HepG2 (cell line): ENCODE results near the gene HOMEZ. TPM values are rescaled to one million over a fixed set of nuclear protein-coding genes. Genes with fewer than 3 reads are reported as not detected.

ENCODE experiments used
- CC2D1A ChIP-seq: sonication (generic); formaldehyde crosslinking; IDR thresholded peaks from 2 replicates; pipeline ENCODE4 v1.8.1; 2023; ENCODE audit warnings: mild to moderate bottlenecking, missing genetic modification reagents
- FOXO1 ChIP-seq: sonication (generic); formaldehyde crosslinking; IDR thresholded peaks from 2 replicates; pipeline ENCODE4 v1.4.0; 2020; ENCODE audit warnings: missing genetic modification reagents
- HNRNPK ChIP-seq: fragments of 200-400 bp; formaldehyde crosslinking; IDR thresholded peaks from 2 replicates; pipeline ENCODE4 v1.6.1; 2018; ENCODE audit warnings: low read length, low read depth, moderate library complexity, mild to moderate bottlenecking; ENCODE audit not compliant: poor library complexity, severe bottlenecking
- IRF2 ChIP-seq: IDR thresholded peaks from 2 replicates; pipeline ENCODE4 v1.6.1; 2018; ENCODE audit warnings: missing genetic modification reagents, missing compliant biosample characterization
- KLF6 ChIP-seq: IDR thresholded peaks from 2 replicates; pipeline ENCODE4 v1.8.0; 2016; ENCODE audit warnings: missing biosample characterization, missing genetic modification reagents
- MAZ ChIP-seq, 2 experiments: sonication (generic) in 1 of 2; formaldehyde crosslinking in 1 of 2; IDR thresholded peaks; 2 replicates each; pipeline versions ENCODE4 v1.5.0 to v1.6.1; 2012 to 2020; ENCODE audit warnings: low read depth in 2 of 2, mild to moderate bottlenecking in 2 of 2, borderline replicate concordance in 1 of 2, improper control_type of control experiment in 1 of 2, low read length in 1 of 2, missing genetic modification reagents in 1 of 2, moderate library complexity in 1 of 2
- PCBP1 ChIP-seq: fragments of 200-400 bp; formaldehyde crosslinking; IDR thresholded peaks from 2 replicates; pipeline ENCODE4 v1.6.1; 2017; ENCODE audit warnings: mild to moderate bottlenecking, low read depth, low read length, borderline replicate concordance
- POLR2AphosphoS5 ChIP-seq: IDR thresholded peaks from 2 replicates; pipeline ENCODE4 v1.6.1; 2012; ENCODE audit warnings: low read depth, low read length
- RFX5 ChIP-seq: IDR thresholded peaks from 2 replicates; pipeline ENCODE4 v1.6.1; 2011; ENCODE audit warnings: low read depth, low read length, improper control_type of control experiment
- SP140L ChIP-seq: sonication (generic); formaldehyde crosslinking; IDR thresholded peaks from 2 replicates; pipeline ENCODE4 v1.4.0; 2020; ENCODE audit warnings: missing genetic modification reagents, borderline replicate concordance
- SRY ChIP-seq: sonication (generic); formaldehyde crosslinking; IDR thresholded peaks from 2 replicates; pipeline ENCODE4 v1.8.0; 2022; ENCODE audit warnings: mild to moderate bottlenecking, missing genetic modification reagents
- TBX2 ChIP-seq: sonication (generic); formaldehyde crosslinking; IDR thresholded peaks from 2 replicates; pipeline ENCODE4 v1.5.0; 2020; ENCODE audit warnings: missing genetic modification reagents, mild to moderate bottlenecking, borderline replicate concordance
- YEATS4 ChIP-seq: sonication (generic); formaldehyde crosslinking; IDR thresholded peaks from 2 replicates; pipeline ENCODE4 v1.4.0; 2020; ENCODE audit warnings: missing genetic modification reagents, borderline replicate concordance
- ZFP82 ChIP-seq: sonication (generic); formaldehyde crosslinking; IDR thresholded peaks from 2 replicates; pipeline ENCODE4 v1.5.1; 2020; ENCODE audit warnings: mild to moderate bottlenecking, missing genetic modification reagents, borderline replicate concordance
- ZNF10 ChIP-seq: sonication (generic); formaldehyde crosslinking; IDR thresholded peaks from 2 replicates; pipeline ENCODE4 v1.4.0; 2020; ENCODE audit warnings: mild to moderate bottlenecking, low read depth, missing genetic modification reagents, borderline replicate concordance
- ZNF256 ChIP-seq: sonication (generic); formaldehyde crosslinking; conservative IDR thresholded peaks from 2 replicates; pipeline ENCODE4 v1.4.0; 2020; ENCODE audit warnings: missing genetic modification reagents
- ZNF274 ChIP-seq: sonication (generic); formaldehyde crosslinking; IDR thresholded peaks from 2 replicates; pipeline ENCODE4 v1.5.1; 2020; ENCODE audit warnings: mild to moderate bottlenecking, missing genetic modification reagents
- ZNF546 ChIP-seq: sonication (generic); formaldehyde crosslinking; conservative IDR thresholded peaks from 2 replicates; pipeline ENCODE4 v1.8.1; 2023; ENCODE audit warnings: mild to moderate bottlenecking, missing genetic modification reagents
- ZZZ3 ChIP-seq: sonication (generic); formaldehyde crosslinking; IDR thresholded peaks from 2 replicates; pipeline ENCODE4 v1.4.0; 2020; ENCODE audit warnings: missing genetic modification reagents, mild to moderate bottlenecking, borderline replicate concordance
- polyA plus RNA-seq, 8 experiments: library from polyadenylated mRNA; depleted of rRNA in 3 of 8; stranded (reverse) in 7 of 8; unstranded in 1 of 8; fragments of >200 nt; fragmentation: Illumina TruSeq in 4 of 8; extraction: Trizol in 4 of 8; gene quantifications; 2 replicates each; pipeline versions ENCODE4 v1.2.1 to v1.2.3, GENCODE V29; 2011 to 2016; ENCODE audit warnings: low read depth in 4 of 8, missing spikeins in 1 of 8, mixed read lengths in 1 of 8; ENCODE audit not compliant: insufficient read depth in 1 of 8
- total RNA-seq, 5 experiments: library from RNA; depleted of rRNA; stranded (reverse); fragments of >200 nt; fragmentation: Illumina TruSeq; extraction: Trizol; gene quantifications; 2 replicates each; pipeline ENCODE4 v1.2.3, GENCODE V29; 2016; ENCODE audit warnings: low read depth in 1 of 5
- TF ChIP-seq, protein P1 (sequence below): IDR thresholded peaks from 2 replicates; pipeline ENCODE4 v1.6.1; 2016; ENCODE audit warnings: low read depth
- TF ChIP-seq, protein P2 (sequence below): sonication (generic); formaldehyde crosslinking; IDR thresholded peaks from 2 replicates; pipeline ENCODE4 v1.5.0; 2020; ENCODE audit warnings: missing genetic modification reagents
- TF ChIP-seq, protein P3 (sequence below): sonication (generic); formaldehyde crosslinking; IDR thresholded peaks from 2 replicates; pipeline ENCODE4 v1.5.0; 2020; ENCODE audit warnings: mild to moderate bottlenecking, low read depth, missing genetic modification reagents, borderline replicate concordance
- TF ChIP-seq, protein P4 (sequence below): sonication (generic); formaldehyde crosslinking; conservative IDR thresholded peaks from 2 replicates; pipeline ENCODE4 v1.4.0; 2020; ENCODE audit warnings: missing genetic modification reagents
- TF ChIP-seq, protein P5 (sequence below): fragments of 450-650 bp; IDR thresholded peaks from 2 replicates; pipeline ENCODE4 v1.6.1; 2017

Gene HOMEZ
- total and polyA plus RNA-seq, 2 of the 13 experiments (the other 11 are each of a cell fraction or from before 2014, with no cell fraction given) = 14.5 to 31.8 TPM

DNA sequence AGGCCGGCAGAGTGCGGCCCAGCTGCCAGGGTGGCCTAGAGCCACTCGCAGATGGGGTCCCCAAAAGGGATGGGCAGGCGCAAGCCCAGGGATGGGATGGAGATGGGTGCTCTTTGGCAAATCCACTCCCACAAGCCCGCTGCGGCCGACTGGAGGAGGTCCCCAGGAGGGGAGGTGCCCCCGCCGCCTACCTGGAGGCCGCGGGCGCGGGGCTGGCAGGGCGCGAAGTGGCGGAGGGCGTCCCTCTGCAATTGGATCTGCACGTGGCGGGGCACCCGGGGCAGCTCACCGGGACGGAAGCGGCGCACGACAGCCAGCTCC, 16.0 kb upstream of the HOMEZ start (continued):
- TF ChIP-seq, protein P1, sequence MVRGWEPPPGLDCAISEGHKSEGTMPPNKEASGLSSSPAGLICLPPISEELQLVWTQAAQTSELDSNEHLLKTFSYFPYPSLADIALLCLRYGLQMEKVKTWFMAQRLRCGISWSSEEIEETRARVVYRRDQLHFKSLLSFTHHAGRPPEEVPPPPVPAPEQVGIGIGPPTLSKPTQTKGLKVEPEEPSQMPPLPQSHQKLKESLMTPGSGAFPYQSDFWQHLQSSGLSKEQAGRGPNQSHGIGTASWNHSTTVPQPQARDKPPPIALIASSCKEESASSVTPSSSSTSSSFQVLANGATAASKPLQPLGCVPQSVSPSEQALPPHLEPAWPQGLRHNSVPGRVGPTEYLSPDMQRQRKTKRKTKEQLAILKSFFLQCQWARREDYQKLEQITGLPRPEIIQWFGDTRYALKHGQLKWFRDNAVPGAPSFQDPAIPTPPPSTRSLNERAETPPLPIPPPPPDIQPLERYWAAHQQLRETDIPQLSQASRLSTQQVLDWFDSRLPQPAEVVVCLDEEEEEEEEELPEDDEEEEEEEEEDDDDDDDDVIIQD (CRISPR knock-in tag) = no peak
- TF ChIP-seq ZNF546 (peak; percentile 69; the same call in 1 of the 2 replicates), ZFP82 (CRISPR knock-in tag) (no peak), IRF2 (CRISPR knock-in tag) (peak; percentile 70; the same call in 1 of the 2 replicates), ZNF10 (CRISPR knock-in tag) (no peak), ZNF256 (CRISPR knock-in tag) (peak; percentile 94; the same call in 1 of the 2 replicates), ZZZ3 (CRISPR knock-in tag) (peak; percentile 83; the same call in 1 of the 2 replicates), YEATS4 (CRISPR knock-in tag) (peak; percentile 95; the same call in 1 of the 2 replicates), SRY (CRISPR knock-in tag) (no peak), MAZ (IDR thresholded peaks at IDR 0.05; ENCODE audit: borderline replicate concordance, low read depth, low read length) (no peak; the same call in 1 of the 2 replicates), MAZ (CRISPR knock-in tag; IDR thresholded peaks at IDR 0.05; ENCODE audit: low read depth) (peak; percentile 18; the same call in 1 of the 2 replicates), POLR2AphosphoS5 (peak; percentile 83), ZNF274 (CRISPR knock-in tag) (peak; percentile 99), PCBP1 (peak; percentile 88; the same call in 1 of the 2 replicates), CC2D1A (CRISPR knock-in tag) (0 out of 2 replicates have a peak, but pooled peaks have one; percentile 70), KLF6 (CRISPR knock-in tag) (peak; percentile 97), TBX2 (CRISPR knock-in tag) (peak; percentile 87; the same call in 1 of the 2 replicates), FOXO1 (CRISPR knock-in tag) (peak; percentile 49; the same call in 1 of the 2 replicates), HNRNPK (peak; percentile 75), RFX5 (no peak), SP140L (CRISPR knock-in tag) (peak; percentile 98; the same call in 1 of the 2 replicates)
- TF ChIP-seq, protein P2, sequence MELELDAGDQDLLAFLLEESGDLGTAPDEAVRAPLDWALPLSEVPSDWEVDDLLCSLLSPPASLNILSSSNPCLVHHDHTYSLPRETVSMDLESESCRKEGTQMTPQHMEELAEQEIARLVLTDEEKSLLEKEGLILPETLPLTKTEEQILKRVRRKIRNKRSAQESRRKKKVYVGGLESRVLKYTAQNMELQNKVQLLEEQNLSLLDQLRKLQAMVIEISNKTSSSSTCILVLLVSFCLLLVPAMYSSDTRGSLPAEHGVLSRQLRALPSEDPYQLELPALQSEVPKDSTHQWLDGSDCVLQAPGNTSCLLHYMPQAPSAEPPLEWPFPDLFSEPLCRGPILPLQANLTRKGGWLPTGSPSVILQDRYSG (CRISPR knock-in tag) = peak; percentile 82; the same call in 1 of the 2 replicates
- TF ChIP-seq, protein P3, sequence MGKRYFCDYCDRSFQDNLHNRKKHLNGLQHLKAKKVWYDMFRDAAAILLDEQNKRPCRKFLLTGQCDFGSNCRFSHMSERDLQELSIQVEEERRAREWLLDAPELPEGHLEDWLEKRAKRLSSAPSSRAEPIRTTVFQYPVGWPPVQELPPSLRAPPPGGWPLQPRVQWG (CRISPR knock-in tag) = no peak
- TF ChIP-seq, protein P4, sequence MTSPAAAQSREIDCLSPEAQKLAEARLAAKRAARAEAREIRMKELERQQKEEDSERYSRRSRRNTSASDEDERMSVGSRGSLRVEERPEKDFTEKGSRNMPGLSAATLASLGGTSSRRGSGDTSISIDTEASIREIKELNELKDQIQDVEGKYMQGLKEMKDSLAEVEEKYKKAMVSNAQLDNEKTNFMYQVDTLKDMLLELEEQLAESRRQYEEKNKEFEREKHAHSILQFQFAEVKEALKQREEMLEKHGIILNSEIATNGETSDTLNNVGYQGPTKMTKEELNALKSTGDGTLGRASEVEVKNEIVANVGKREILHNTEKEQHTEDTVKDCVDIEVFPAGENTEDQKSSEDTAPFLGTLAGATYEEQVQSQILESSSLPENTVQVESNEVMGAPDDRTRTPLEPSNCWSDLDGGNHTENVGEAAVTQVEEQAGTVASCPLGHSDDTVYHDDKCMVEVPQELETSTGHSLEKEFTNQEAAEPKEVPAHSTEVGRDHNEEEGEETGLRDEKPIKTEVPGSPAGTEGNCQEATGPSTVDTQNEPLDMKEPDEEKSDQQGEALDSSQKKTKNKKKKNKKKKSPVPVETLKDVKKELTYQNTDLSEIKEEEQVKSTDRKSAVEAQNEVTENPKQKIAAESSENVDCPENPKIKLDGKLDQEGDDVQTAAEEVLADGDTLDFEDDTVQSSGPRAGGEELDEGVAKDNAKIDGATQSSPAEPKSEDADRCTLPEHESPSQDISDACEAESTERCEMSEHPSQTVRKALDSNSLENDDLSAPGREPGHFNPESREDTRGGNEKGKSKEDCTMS = peak; percentile 76
- TF ChIP-seq, protein P5, sequence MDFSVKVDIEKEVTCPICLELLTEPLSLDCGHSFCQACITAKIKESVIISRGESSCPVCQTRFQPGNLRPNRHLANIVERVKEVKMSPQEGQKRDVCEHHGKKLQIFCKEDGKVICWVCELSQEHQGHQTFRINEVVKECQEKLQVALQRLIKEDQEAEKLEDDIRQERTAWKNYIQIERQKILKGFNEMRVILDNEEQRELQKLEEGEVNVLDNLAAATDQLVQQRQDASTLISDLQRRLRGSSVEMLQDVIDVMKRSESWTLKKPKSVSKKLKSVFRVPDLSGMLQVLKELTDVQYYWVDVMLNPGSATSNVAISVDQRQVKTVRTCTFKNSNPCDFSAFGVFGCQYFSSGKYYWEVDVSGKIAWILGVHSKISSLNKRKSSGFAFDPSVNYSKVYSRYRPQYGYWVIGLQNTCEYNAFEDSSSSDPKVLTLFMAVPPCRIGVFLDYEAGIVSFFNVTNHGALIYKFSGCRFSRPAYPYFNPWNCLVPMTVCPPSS = no peak
